OCI-LY1 (cell line): Measurements from ENCODE around the gene GSG1.

Experiments
- CTCF ChIP-seq: fragments of 200-600 bp; sonication (generic), shearing (Covaris generic); IDR thresholded peaks from 2 replicates; pipeline ENCODE4 v1.5.1; 2017; ENCODE audit warnings: mild to moderate bottlenecking, antibody characterized with exemption, low read length, moderate library complexity, mixed read lengths
- EZH2 ChIP-seq: fragments of 200-600 bp; sonication (generic), shearing (Covaris generic); IDR thresholded peaks from 2 replicates; pipeline ENCODE4 v1.8.0; 2017; ENCODE audit warnings: borderline replicate concordance, mixed run types, mild to moderate bottlenecking, antibody characterized with exemption, low read length, moderate library complexity, mixed read lengths

- no peak for TF ChIP-seq CTCF
- TF ChIP-seq EZH2, result no peak
Measured at GRCh38 chr12:13052421-13052820, 51.0 kb downstream of the GSG1 start.
